Measurements from ENCODE around the gene CRACR2B.

Gene CRACR2B

DNA sequence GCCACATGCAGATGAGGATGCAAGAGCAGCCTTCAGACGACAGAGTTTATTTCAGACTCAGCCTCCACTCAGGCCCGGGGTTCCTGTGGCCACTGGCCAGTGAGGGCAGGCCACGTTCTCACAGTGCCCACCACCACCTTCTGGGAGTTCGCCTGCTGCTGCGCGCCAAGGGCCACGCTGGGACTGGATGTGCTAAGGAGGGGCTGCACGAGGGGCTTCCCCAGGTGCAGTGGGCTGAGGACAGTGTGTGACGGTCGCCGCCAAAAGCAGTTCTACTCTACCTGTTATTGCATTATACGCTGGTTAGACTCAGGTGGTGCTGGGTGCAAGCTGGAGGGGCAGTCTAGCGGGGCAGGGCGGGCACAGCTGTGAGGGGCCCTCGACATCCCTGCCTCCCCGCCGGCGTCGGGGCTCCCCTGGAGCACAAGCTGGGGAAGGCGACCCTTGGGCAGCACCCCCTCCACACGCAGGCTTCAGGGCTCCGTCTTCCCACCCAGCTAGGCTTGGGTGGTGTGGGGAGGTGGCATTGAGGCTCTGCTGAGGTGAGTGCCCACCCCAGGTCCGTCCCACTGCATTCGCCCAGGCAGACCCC is 40.5 kb upstream of the CRACR2B start:
- no peak overlapping the region for H3K4me3 ChIP-seq (ENCODE audit: low read depth, low read length)
- TF ChIP-seq, protein P1, sequence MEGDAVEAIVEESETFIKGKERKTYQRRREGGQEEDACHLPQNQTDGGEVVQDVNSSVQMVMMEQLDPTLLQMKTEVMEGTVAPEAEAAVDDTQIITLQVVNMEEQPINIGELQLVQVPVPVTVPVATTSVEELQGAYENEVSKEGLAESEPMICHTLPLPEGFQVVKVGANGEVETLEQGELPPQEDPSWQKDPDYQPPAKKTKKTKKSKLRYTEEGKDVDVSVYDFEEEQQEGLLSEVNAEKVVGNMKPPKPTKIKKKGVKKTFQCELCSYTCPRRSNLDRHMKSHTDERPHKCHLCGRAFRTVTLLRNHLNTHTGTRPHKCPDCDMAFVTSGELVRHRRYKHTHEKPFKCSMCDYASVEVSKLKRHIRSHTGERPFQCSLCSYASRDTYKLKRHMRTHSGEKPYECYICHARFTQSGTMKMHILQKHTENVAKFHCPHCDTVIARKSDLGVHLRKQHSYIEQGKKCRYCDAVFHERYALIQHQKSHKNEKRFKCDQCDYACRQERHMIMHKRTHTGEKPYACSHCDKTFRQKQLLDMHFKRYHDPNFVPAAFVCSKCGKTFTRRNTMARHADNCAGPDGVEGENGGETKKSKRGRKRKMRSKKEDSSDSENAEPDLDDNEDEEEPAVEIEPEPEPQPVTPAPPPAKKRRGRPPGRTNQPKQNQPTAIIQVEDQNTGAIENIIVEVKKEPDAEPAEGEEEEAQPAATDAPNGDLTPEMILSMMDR (IDR thresholded peaks at IDR 0.05; ENCODE audit: low read depth, low read length), result no peak

DNA sequence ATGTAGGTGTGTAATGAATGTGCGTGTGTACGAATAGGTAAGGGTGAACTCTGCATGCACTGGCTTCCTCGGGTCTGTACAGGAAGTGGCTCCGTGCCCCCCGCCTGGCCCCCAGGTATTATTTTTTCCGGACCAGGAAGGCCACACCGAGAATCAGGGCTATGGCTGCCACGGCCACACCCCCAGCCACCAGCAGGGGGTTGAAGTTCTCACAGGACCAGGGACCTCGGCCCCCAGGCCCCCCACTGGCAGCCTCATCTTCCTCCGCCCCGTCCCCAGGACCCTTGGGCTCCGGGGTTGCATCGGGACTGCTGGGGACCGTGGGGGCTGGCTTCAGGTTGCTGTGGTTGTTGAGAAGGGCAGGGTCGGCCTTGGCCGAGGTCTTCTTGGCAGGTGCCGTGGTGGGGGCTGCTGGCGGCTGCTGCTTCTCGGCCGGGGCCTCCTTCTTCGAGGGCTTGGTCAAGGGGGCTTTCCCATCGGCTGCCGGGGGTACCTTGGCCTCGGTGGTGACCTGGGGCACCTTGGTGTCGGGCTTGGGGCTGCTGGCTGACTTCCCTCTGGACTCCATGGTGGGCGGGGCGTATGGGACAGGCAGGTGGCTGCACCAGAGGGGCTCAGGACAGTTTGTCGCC is 39.6 kb upstream of the CRACR2B start:
- TF ChIP-seq, protein P1 (IDR thresholded peaks at IDR 0.05; ENCODE audit: low read depth, low read length), result no peak

DNA sequence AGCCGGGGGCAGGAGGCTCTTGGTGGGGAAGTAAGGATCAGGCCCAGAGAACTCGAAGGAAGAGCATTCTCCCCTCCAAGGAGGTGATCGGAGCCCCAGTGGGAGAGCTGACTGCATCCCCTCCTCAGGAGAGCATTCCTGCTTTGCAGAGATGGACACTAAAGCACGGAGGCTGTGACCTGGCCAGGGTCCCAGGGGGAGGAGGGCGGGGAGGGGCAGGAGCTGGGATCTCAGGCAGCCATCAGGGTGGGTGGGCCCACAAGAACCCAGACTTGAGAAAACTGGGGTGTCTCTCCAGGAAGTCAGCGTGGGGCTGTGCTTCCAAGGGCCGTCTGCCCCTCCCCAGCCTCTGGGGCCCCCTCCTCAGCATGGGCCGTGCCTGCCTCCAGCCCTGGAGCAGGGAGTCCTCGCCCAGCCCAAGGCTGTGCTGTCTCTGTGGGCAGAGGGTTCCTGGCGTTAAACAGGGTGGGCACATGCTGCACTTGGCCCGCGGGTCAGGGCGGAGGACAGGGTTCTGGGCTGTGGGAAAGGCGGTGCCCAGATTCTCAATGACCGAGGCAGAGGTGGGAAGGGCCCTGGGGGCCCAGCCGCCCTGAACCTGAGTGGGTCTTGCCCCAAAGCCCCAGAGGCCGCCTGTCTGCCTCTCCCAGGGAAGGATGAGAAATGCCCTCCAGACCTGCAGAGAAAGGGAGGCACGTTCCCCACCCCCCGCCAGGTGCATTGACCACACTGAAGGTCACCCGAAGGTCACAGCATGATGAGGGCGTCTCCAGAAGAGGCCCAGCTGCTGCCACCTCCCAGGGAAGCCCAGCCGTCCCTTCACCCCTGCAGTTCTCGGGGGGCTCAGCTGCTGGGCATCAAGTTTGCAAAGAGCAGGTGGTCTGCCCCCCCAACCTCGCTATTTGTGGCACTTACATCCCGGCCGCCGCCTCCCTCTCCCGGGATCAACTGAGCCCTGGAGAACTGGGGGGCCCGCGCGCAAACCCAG is 38.5 kb upstream of the CRACR2B start:
- H3K4me3 ChIP-seq (ENCODE audit: low read depth, low read length), result peak overlapping the region; percentile 46
- TF ChIP-seq, protein P1 (IDR thresholded peaks at IDR 0.05; ENCODE audit: low read depth, low read length), result no peak

More for the DNA sequence above, 39.6 kb upstream of the CRACR2B start:
- no peak overlapping the region for H3K4me3 ChIP-seq (ENCODE audit: low read depth, low read length)

DNA sequence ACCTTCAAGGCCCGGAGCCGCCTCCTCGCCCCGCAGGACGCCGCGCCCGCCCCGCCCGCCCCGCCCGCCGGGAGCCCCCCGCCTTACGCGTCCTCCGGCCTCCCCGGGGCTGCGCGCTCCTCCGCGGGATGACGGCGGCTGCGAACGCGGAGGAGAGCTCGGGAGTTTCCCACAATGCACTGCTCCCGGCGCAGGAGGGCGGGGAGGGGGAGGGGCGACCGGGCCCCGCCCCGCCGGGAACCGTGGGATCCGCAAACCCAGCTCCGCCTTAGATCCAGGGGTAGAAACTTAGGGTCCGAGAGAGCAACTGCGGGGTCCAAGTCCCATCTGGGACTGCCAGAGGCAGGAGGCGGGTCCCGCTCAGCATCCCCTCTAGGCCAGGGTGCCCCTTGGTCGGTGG is 37.8 kb upstream of the CRACR2B start, which contains the start of gene CEND1:
Gene CEND1 (minus strand): TSS at position 148 of the 400 bp plus-strand sequence. CDS start 1,514 bp downstream, outside the sequence.
- TF ChIP-seq, protein P1 (IDR thresholded peaks at IDR 0.05; ENCODE audit: low read depth, low read length), result no peak
- peak within 1 kb of the TSS; percentile 46 for H3K4me3 ChIP-seq (ENCODE audit: low read depth, low read length)

DNA sequence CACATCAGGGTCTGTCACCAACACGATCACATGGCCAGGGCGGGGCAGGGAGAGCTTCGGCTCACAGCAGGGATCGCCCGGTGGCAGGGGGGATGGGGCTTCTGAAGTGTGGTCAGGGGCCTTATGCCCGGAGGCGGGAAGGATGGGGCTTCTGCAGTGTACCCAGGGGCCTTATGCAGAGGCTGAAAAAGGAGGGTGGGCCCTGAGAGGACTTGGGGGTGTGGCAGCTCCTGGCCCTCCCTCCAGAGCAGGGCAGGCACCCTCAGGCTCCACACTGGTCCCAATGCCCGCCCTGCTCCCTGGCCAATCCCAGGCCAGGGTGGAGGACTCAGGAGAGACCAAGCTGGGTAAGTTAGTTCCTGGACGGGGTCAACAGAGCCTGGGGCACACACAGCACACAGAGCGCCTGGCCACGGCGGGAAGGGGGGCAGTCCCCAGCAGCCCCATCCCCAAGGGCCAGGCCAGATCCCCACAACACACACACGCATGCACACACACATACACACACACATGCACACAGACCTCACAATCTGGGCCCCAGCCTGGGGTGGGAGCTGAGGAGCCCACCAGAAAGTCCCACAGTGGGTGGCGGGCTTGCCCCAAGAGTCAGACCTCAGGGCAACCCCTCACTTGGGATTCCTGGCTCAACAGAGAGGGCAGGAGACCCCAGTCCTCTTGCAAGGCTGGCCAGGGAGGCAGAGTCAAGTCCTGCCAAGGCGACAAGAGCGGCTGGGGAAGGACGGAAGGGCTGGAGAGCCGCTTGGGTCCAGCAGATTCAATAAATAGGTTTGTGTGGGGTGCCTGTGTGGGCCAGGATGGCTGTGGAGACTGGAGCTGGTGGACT is 36.8 kb upstream of the CRACR2B start:
- no peak overlapping the region for H3K4me3 ChIP-seq (ENCODE audit: low read depth, low read length)
- TF ChIP-seq, protein P1 (IDR thresholded peaks at IDR 0.05; ENCODE audit: low read depth, low read length), result no peak

DNA sequence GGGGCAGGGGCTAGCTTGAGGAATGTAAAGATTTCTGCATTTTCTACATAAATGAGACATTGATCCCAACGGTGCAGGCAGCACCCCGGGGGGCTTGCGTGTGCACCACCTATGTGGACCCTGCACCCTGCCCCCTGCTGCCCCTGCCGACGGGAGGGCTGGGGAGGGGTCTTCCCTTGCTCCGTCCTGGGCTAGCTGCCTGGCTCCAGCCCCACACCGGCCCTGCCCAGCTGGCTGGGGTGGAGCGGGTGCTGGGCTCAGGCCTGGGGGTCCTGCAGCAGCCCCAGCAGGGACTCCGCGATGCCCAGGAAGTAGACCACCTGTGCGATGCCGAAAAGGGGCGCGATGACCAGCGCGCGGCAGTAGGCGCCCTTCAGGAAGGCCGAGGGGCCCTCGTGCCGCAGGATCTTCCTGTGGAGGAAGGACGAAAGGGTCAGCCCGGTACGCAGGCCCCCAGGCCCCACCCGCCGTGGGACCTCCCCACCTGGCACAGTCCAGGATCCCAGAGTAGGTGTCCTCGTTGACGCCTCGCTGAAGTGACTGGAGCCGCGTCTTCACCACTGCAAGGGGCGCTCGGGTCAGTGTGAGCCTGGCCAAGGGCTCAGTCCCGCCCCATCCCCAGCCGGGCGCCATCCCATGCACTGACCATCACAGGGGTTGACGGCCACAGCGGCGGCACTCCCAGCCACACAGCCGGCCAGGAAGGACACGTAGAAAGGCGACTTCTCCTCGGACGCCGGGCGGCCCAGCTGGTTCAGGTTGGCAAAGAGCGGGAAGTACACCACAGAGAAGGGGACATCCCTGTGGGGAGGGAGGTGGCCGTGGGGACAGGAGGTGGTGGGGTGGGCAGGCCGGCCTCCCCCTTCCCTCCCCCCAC is 35.8 kb upstream of the CRACR2B start:
- TF ChIP-seq, protein P1 (IDR thresholded peaks at IDR 0.05; ENCODE audit: low read depth, low read length), result no peak
- H3K4me3 ChIP-seq (ENCODE audit: low read depth, low read length), result no peak overlapping the region
